IMR-90 (cell line): ENCODE measurements around the gene ABCC10. TPM values are rescaled to one million over a fixed set of nuclear protein-coding genes. Genes with fewer than 3 reads are reported as not detected.

Experiments
- ATAC-seq: fragments of 200-7000 bp; cut with Tn5 transposase; 2 replicates; pipeline ENCODE4 v1.9.1; 2020; ENCODE audit warnings: low read depth, mild to moderate bottlenecking, moderate library complexity
- BruUV-seq: library from RNA; stranded (reverse); fragments of 400-500 nt; replicated peaks from 2 replicates; lab custom pipeline; 2021; lab: Mats Ljungman, UMichigan
- CTCF ChIA-PET: fragments of 300-600 bp; formaldehyde crosslinking; extraction: SDS; loops from one replicate; lab custom pipeline; 2021; ENCODE audit warnings: antibody characterized with exemption; lab: Yijun Ruan, JAX
- POLR2A ChIA-PET: fragments of 300-600 bp; sonication (Branson Sonifier 250); formaldehyde crosslinking; loops from one replicate; lab custom pipeline; 2022; ENCODE audit warnings: antibody characterized with exemption; ENCODE audit not compliant: unreplicated experiment; lab: Charles Lee
- DNase-seq: peaks from one replicate; pipeline ENCODE4 v3.0.0; 2013
- H2AFZ ChIP-seq: replicated peaks from 2 replicates; pipeline ENCODE3; 2013; ENCODE audit warnings: low read length, mild to moderate bottlenecking; ENCODE audit not compliant: poor library complexity
- H2AK5ac ChIP-seq: 2 replicates; pipeline ENCODE4 v1.6.1; 2013; ENCODE audit warnings: low read depth, low read length, inconsistent platforms
- H2AK9ac ChIP-seq: replicated peaks from 2 replicates; pipeline ENCODE3; 2013; ENCODE audit warnings: mild to moderate bottlenecking, low read depth, low read length, moderate library complexity; ENCODE audit not compliant: poor library complexity
- H2BK120ac ChIP-seq: 2 replicates; pipeline ENCODE4 v1.6.1; 2013; ENCODE audit warnings: low read depth, low read length, inconsistent platforms
- H2BK15ac ChIP-seq: 3 replicates; pipeline ENCODE4 v1.6.1; 2013; ENCODE audit warnings: low read depth, low read length, inconsistent platforms
- H2BK20ac ChIP-seq: 2 replicates; pipeline ENCODE4 v1.6.1; 2013; ENCODE audit warnings: low read depth, mild to moderate bottlenecking, inconsistent platforms, low read length, moderate library complexity
- H2BK5ac ChIP-seq: 2 replicates; pipeline ENCODE4 v1.6.1; 2013; ENCODE audit warnings: mild to moderate bottlenecking, low read depth, low read length, inconsistent platforms; ENCODE audit not compliant: poor library complexity, severe bottlenecking
- H3K14ac ChIP-seq: replicated peaks from 2 replicates; pipeline ENCODE4 v1.6.1; 2013; ENCODE audit warnings: low read depth, low read length, inconsistent platforms
- H3K18ac ChIP-seq: 2 replicates; pipeline ENCODE4 v1.6.1; 2013; ENCODE audit warnings: low read depth, low read length, control low read depth
- H3K23ac ChIP-seq: 2 replicates; pipeline ENCODE4 v1.6.1; 2013; ENCODE audit warnings: low read depth, low read length, inconsistent platforms
- H3K27ac ChIP-seq: 2 replicates; pipeline ENCODE4 v1.5.1; 2013; ENCODE audit warnings: mild to moderate bottlenecking, control low read depth, low read length; ENCODE audit not compliant: insufficient read depth
- H3K27me3 ChIP-seq: 2 replicates; pipeline ENCODE4 v1.6.1; 2013; ENCODE audit warnings: low read length; ENCODE audit not compliant: control insufficient read depth, insufficient read depth
- H3K36me3 ChIP-seq: 2 replicates; pipeline ENCODE4 v1.6.1; 2013; ENCODE audit warnings: low read length, mixed read lengths; ENCODE audit not compliant: control insufficient read depth, insufficient read depth
- H3K4ac ChIP-seq: 2 replicates; pipeline ENCODE4 v1.6.1; 2013; ENCODE audit warnings: low read depth, low read length, inconsistent platforms
- H3K4me1 ChIP-seq: 2 replicates; pipeline ENCODE4 v1.6.1; 2013; ENCODE audit warnings: low read length, mixed read lengths; ENCODE audit not compliant: control insufficient read depth, insufficient read depth
- H3K4me2 ChIP-seq: 2 replicates; pipeline ENCODE4 v1.6.1; 2013; ENCODE audit warnings: low read depth, mild to moderate bottlenecking, control low read depth, low read length, moderate library complexity
- H3K4me3 ChIP-seq: 2 replicates; pipeline ENCODE4 v1.5.1; 2013; ENCODE audit warnings: low read depth, mild to moderate bottlenecking, control low read depth, low read length, moderate library complexity; ENCODE audit not compliant: insufficient read depth
- H3K56ac ChIP-seq: 2 replicates; pipeline ENCODE4 v1.6.1; 2013; ENCODE audit warnings: low read length, inconsistent platforms; ENCODE audit not compliant: insufficient read depth; ENCODE audit errors: extremely low read depth
- H3K79me1 ChIP-seq, 2 experiments: 2 replicates each; pipeline ENCODE4 v1.6.1; 2013; ENCODE audit warnings: low read length in 2 of 2, inconsistent platforms in 1 of 2, low read depth in 1 of 2
- H3K9ac ChIP-seq: 2 replicates; pipeline ENCODE4 v1.6.1; 2013; ENCODE audit warnings: low read depth, low read length, control low read depth
- H3K9me1 ChIP-seq: 2 replicates; pipeline ENCODE4 v1.6.1; 2013; ENCODE audit warnings: low read length, inconsistent platforms; ENCODE audit not compliant: insufficient read depth
- H3K9me3 ChIP-seq: 2 replicates; pipeline ENCODE4 v1.6.1; 2013; ENCODE audit warnings: low read length; ENCODE audit not compliant: control insufficient read depth, insufficient read depth
- H4K20me1 ChIP-seq: 2 replicates; pipeline ENCODE4 v1.6.1; 2013; ENCODE audit warnings: low read length, inconsistent platforms; ENCODE audit not compliant: insufficient read depth
- H4K5ac ChIP-seq: 2 replicates; pipeline ENCODE4 v1.6.1; 2013; ENCODE audit warnings: mild to moderate bottlenecking, low read depth, low read length, control low read depth
- H4K8ac ChIP-seq, 2 experiments: 2 replicates each; pipeline ENCODE4 v1.6.1; 2013; ENCODE audit warnings: low read depth in 2 of 2, low read length in 2 of 2, control low read depth in 1 of 2, inconsistent platforms in 1 of 2
- H4K91ac ChIP-seq: 2 replicates; pipeline ENCODE4 v1.6.1; 2013; ENCODE audit warnings: low read depth, low read length, inconsistent platforms; ENCODE audit not compliant: insufficient read depth
- BHLHE40 ChIP-seq: fragments of 150-350 bp; IDR thresholded peaks from 2 replicates; pipeline ENCODE4 v1.6.1; 2016; ENCODE audit warnings: mild to moderate bottlenecking, low read depth, low read length
- CEBPB ChIP-seq: IDR thresholded peaks from 2 replicates; pipeline ENCODE4 v1.6.1; 2012; ENCODE audit warnings: low read depth, low read length, improper control_type of control experiment
- FOS ChIP-seq: fragments of 150-350 bp; IDR thresholded peaks from 2 replicates; pipeline ENCODE4 v1.6.1; 2016; ENCODE audit warnings: low read depth, low read length
- MAZ ChIP-seq: IDR thresholded peaks from 2 replicates; pipeline ENCODE4 v1.6.1; 2012; ENCODE audit warnings: low read depth, mild to moderate bottlenecking, low read length, improper control_type of control experiment, moderate library complexity, borderline replicate concordance
- NFE2L2 ChIP-seq: fragments of 150-350 bp; IDR thresholded peaks from 2 replicates; pipeline ENCODE4 v1.6.1; 2016; ENCODE audit warnings: low read depth, mild to moderate bottlenecking, low read length
- RFX5 ChIP-seq: IDR thresholded peaks from 2 replicates; pipeline ENCODE4 v1.8.0; 2012; ENCODE audit warnings: low read depth, mild to moderate bottlenecking, low read length, moderate library complexity
- WGBS, 2 experiments: methylation state at CpG; one replicate each; pipeline versions ENCODE4 v1.1.5 to v1.1.7; 2013; ENCODE audit warnings: missing lambda C conversion rate in 2 of 2; ENCODE audit not compliant: insufficient read length in 1 of 2; ENCODE audit errors: extremely low coverage in 2 of 2; 5-methylcytosine and 5-hydroxymethylcytosine counted together
- dilution Hi-C: fragments of 300-500 bp; cut with HindIII; formaldehyde crosslinking; loops from one replicate; pipeline ENCODE4 v1.14.3; 2018; ENCODE audit warnings: low sequenced_read_pairs; ENCODE audit not compliant: unreplicated experiment
- in situ Hi-C: fragments of 300-500 bp; cut with MboI; formaldehyde crosslinking; loops from 3 replicates; pipeline ENCODE4 v1.14.3; 2019; ENCODE audit warnings: low sequenced_read_pairs, inconsistent platforms, mixed read lengths
- intact Hi-C: fragments of 100-400 bp; cut with micrococcal nuclease; formaldehyde crosslinking; loops from 2 replicates; pipeline ENCODE4 v1.10.0; 2022
- polyA plus RNA-seq, 3 experiments: library from polyadenylated mRNA; depleted of rRNA; stranded (reverse); fragments of >200 nt; gene quantifications; 2 replicates each; pipeline ENCODE4 v1.2.3, GENCODE V29; 2012; ENCODE audit warnings: low replicate concordance in 1 of 3
- total RNA-seq: library from RNA; depleted of rRNA; stranded (reverse); fragments of >200 nt; gene quantifications from 2 replicates; pipeline ENCODE4 v1.2.3, GENCODE V29; 2012
- TF ChIP-seq, protein P1 (sequence below): fragments of 150-350 bp; IDR thresholded peaks from 2 replicates; pipeline ENCODE4 v1.6.1; 2016; ENCODE audit warnings: low read depth, mild to moderate bottlenecking, low read length, moderate library complexity, borderline replicate concordance

The ABCC10 gene
- total and polyA plus RNA-seq, 2 of the 4 experiments (the other 2 are of a cell fraction): 7.0 to 26.3 TPM

DNA sequence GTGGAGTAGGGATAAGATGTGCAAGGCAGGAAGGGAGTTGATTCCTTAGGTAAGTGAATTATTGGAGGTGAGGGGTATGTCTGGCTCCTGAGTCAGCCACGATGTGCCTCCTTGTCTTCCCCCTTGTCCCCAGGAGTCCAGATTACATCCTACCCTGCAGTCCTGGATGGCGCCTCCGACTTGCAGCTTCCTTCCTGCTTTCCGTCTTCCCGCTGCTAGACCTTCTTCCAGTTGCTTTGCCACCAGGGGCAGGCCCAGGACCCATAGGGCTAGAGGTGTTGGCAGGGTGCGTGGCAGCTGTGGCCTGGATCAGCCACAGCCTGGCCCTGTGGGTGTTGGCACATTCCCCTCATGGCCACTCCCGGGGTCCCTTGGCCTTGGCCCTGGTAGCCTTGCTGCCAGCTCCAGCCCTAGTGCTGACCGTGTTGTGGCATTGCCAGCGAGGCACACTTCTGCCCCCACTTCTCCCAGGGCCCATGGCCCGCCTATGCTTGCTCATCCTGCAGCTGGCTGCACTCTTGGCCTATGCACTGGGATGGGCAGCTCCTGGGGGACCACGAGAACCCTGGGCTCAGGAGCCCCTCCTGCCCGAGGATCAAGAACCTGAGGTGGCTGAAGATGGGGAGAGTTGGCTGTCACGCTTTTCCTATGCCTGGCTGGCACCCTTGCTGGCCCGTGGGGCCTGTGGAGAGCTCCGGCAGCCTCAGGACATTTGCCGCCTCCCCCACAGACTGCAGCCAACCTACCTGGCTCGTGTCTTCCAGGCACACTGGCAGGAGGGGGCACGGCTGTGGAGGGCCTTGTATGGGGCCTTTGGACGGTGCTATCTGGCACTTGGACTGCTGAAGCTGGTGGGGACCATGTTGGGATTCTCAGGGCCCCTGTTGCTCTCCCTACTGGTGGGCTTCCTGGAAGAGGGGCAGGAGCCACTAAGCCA lies 4.9 kb downstream of the ABCC10 start (continued):
- TF ChIP-seq, protein P1, sequence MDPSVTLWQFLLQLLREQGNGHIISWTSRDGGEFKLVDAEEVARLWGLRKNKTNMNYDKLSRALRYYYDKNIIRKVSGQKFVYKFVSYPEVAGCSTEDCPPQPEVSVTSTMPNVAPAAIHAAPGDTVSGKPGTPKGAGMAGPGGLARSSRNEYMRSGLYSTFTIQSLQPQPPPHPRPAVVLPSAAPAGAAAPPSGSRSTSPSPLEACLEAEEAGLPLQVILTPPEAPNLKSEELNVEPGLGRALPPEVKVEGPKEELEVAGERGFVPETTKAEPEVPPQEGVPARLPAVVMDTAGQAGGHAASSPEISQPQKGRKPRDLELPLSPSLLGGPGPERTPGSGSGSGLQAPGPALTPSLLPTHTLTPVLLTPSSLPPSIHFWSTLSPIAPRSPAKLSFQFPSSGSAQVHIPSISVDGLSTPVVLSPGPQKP: no peak

DNA sequence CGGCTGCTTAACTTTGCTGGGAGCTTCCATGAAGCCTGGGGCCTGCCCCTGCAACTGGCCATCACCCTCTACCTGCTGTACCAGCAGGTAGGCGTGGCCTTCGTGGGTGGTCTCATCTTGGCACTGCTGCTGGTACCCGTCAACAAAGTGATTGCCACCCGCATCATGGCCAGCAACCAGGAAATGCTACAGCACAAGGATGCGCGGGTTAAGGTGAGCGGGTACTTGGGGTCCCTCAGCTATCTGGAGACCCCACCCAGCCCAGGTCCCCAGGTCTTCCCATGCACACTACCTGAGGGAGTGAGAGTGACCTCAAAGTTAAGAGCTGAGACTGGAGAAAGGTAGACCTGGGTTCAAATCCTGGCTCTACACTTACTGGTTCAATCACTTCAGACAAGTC lies 5.8 kb downstream of the ABCC10 start:
- peaks cover 17% of the 10 kb centered on the region for H3K36me3 ChIP-seq
- no peak overlapping the region for H3K4me2 ChIP-seq
- intact Hi-C loops (no loop called here), in situ Hi-C loops (no loop called here), dilution Hi-C loops (no loop called here)
- H3K23ac ChIP-seq: no peak overlapping the region
- H3K9ac ChIP-seq: no peak overlapping the region
- H3K4ac ChIP-seq: no peak overlapping the region
- DNase-seq: no peak
- no peak overlapping the region for H2AK9ac ChIP-seq
- no peak overlapping the region for H3K4me3 ChIP-seq
- no peak overlapping the region for H2AK5ac ChIP-seq
- no TSS peak for BruUV-seq
- no peak overlapping the region for H4K5ac ChIP-seq
- H3K9me3 ChIP-seq: no peaks in the 10 kb centered on the region
- no peak overlapping the region for H2BK20ac ChIP-seq
- H2BK15ac ChIP-seq: no peak overlapping the region
- no peak overlapping the region for H3K18ac ChIP-seq
- H2AFZ ChIP-seq: no peak overlapping the region
- H4K8ac ChIP-seq: no peak overlapping the region
- H4K91ac ChIP-seq: no peak overlapping the region
- no peaks in the 10 kb centered on the region; the same call in 1 of the 2 replicates for H4K20me1 ChIP-seq
- H3K9me1 ChIP-seq: peaks cover 24% of the 10 kb centered on the region; the same call in 1 of the 2 replicates
- H3K14ac ChIP-seq: no peak overlapping the region
- WGBS, 2 experiments: 70% methylated on average over 2 of the region's 8 CpGs; no CpG with 5 or more reads in 1 of the 2 experiments
- H3K56ac ChIP-seq: no peak overlapping the region
- ChIA-PET CTCF (no interaction called here), POLR2A (no interaction called here)
- no peak for ATAC-seq
- peaks cover 19 to 31% of the 10 kb centered on the region in 2 experiments for H3K79me1 ChIP-seq
- TF ChIP-seq RFX5 (no peak), BHLHE40 (no peak), CEBPB (no peak), FOS (no peak), MAZ (no peak), NFE2L2 (no peak)
- H3K27ac ChIP-seq: no peak overlapping the region
- H3K27me3 ChIP-seq: no peaks in the 10 kb centered on the region
- no peak overlapping the region for H2BK120ac ChIP-seq
- no peak overlapping the region for H2BK5ac ChIP-seq
- H3K4me1 ChIP-seq: peaks cover 19% of the 10 kb centered on the region
